OCI-LY1 (cell line): ENCODE results near the gene TMC2.

Experiments
- EZH2 ChIP-seq: fragments of 200-600 bp; sonication (generic), shearing (Covaris generic); IDR thresholded peaks from 2 replicates; pipeline ENCODE4 v1.8.0; 2017; ENCODE audit warnings: borderline replicate concordance, mixed run types, mild to moderate bottlenecking, antibody characterized with exemption, low read length, moderate library complexity, mixed read lengths
- TF ChIP-seq, protein P1 (sequence below): fragments of 200-600 bp; sonication (generic), shearing (Covaris generic); IDR thresholded peaks from 2 replicates; pipeline ENCODE4 v1.5.1; 2017; ENCODE audit warnings: mild to moderate bottlenecking, antibody characterized with exemption, low read length, moderate library complexity, mixed read lengths

DNA sequence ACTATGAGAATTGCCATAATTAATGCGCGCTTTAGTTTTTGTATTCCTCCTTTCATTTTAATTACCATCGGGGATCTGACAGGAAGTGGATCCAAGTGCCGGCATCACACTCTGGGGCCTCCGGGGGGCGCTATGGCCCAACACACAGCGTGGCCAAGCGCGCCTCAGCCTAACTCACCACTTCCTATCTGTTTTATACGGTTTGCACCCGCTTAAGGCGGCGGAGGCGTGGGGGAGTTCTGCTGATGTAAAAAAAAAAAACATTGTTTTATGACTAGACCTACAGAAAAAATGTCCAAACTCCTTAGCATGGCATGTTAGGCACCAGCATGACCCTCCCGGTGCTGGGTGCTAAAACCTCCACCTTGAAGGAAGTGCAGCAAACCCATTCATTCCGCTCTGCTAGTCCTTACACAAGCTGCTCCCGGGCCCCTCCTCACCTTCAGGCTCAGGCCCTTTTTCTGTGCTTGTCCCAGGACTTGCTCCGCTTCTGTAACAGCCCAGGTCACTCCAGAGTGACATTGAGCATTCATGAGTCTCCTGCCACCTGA, 151.7 kb downstream of the TMC2 start:
- TF ChIP-seq, protein P1, sequence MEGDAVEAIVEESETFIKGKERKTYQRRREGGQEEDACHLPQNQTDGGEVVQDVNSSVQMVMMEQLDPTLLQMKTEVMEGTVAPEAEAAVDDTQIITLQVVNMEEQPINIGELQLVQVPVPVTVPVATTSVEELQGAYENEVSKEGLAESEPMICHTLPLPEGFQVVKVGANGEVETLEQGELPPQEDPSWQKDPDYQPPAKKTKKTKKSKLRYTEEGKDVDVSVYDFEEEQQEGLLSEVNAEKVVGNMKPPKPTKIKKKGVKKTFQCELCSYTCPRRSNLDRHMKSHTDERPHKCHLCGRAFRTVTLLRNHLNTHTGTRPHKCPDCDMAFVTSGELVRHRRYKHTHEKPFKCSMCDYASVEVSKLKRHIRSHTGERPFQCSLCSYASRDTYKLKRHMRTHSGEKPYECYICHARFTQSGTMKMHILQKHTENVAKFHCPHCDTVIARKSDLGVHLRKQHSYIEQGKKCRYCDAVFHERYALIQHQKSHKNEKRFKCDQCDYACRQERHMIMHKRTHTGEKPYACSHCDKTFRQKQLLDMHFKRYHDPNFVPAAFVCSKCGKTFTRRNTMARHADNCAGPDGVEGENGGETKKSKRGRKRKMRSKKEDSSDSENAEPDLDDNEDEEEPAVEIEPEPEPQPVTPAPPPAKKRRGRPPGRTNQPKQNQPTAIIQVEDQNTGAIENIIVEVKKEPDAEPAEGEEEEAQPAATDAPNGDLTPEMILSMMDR = peak; percentile 93
- TF ChIP-seq EZH2 = no peak
